GM12873 (cell line): ENCODE data around the gene GRID2IP.

Experiments
- CTCF ChIP-seq: IDR thresholded peaks from 2 replicates; pipeline ENCODE4 v1.5.1; 2012; ENCODE audit warnings: low read depth, mild to moderate bottlenecking, moderate library complexity, low read length, control low read depth; ENCODE audit not compliant: insufficient read depth; ENCODE audit errors: missing control alignments

GRID2IP gene

GRCh38 chr7:6478186-6478585 lies 73.1 kb downstream of the GRID2IP start:
- no peak for TF ChIP-seq CTCF

GRCh38 chr7:6477318-6477660 lies 74.0 kb downstream of the GRID2IP start:
- TF ChIP-seq CTCF: no peak

GRCh38 chr7:6476596-6477317 lies 74.5 kb downstream of the GRID2IP start:
- TF ChIP-seq CTCF: no peak

- TF ChIP-seq CTCF: peak; percentile 5
Observed at GRCh38 chr7:6475433-6476186, 75.7 kb downstream of the GRID2IP start.

GRCh38 chr7:6465862-6466261 lies 85.4 kb downstream of the GRID2IP start:
- TF ChIP-seq CTCF: no peak

- no peak for TF ChIP-seq CTCF
Observed at GRCh38 chr7:6461946-6462550, 89.2 kb downstream of the GRID2IP start.

GRCh38 chr7:6460990-6461584 lies 90.2 kb downstream of the GRID2IP start:
- no peak for TF ChIP-seq CTCF
